ENCODE results near the gene MUC4. TPM values are rescaled to one million over a fixed set of nuclear protein-coding genes. Genes with fewer than 3 reads are reported as not detected.

MUC4 gene
- total RNA-seq, 1 experiment from 2014 or later, result 0.03 TPM

DNA sequence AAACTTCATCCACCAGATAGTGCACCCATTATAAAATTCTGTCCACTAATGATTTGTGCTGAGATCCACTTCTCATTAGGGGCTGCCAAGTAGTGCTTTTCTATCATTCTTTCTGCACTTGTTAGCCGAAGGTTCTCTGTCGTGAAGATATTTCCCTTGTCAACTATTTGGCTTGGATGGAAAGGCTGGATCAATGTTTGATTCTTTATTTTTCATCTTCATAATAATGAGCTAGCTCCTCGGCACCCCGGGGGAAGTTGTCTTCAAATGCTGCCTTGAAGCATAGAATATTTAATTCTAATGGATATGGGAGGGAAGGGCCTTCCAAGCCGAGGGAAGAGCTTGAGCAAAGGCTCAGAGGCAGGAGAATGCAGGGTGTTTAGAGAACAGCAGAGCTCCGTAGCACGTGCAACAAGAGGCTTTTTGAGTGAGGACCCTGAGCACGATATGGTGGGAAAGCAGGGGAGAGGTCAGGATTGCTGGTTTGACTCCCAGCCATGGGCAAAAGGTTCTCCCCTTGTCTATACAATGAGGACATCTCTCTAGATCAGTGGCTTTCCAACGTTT lies 107.2 kb downstream of the MUC4 start:
- intact Hi-C loops (cut with micrococcal nuclease; ENCODE audit: unreplicated experiment) (no loop called here), in situ Hi-C loops (cut with HindIII; ENCODE audit: low pct_unique_long_range_greater_than_20kb, low sequenced_read_pairs) (no loop called here)
- no peak for ATAC-seq
- TF ChIP-seq TCF7L2 (IDR thresholded peaks at IDR 0.05; ENCODE audit: low read depth, low read length) (no peak), SIN3A (IDR thresholded peaks at IDR 0.05; ENCODE audit: borderline replicate concordance, insufficient read depth, low read depth, low read length) (no peak)
- Histone ChIP-seq H3K4me3 (ENCODE audit: low read depth in 2 of 2, low read length in 2 of 2) (no peak overlapping the region), H3K27ac (ENCODE audit: low read length) (no peak overlapping the region), H3K4me1 (ENCODE audit: control insufficient read depth, insufficient read depth, low read length) (no peaks in the 10 kb centered on the region), H3K27me3 (ENCODE audit: control insufficient read depth, insufficient read depth, low read length) (no peaks in the 10 kb centered on the region), H3K36me3 (ENCODE audit: control insufficient read depth, insufficient read depth, low read length) (no peaks in the 10 kb centered on the region), H3K9me3 (ENCODE audit: control insufficient read depth, insufficient read depth, low read depth, low read length) (no peaks in the 10 kb centered on the region)
- BruUV-seq (replicated peaks), result no TSS peak
- DNase-seq (ENCODE audit: low read depth, low spot score), result no peak
- POLR2A ChIA-PET, result no interaction called here
- CTCF ChIA-PET, result interaction anchor here (0.6 kb wide), 1 partner anchor 86 kb away, joined by 3 read pairs; no protein-coding TSS in a partner anchor

- Histone ChIP-seq H3K4me3 (ENCODE audit: low read depth in 2 of 2, low read length in 2 of 2) (no peak overlapping the region), H3K36me3 (ENCODE audit: control insufficient read depth, insufficient read depth, low read length) (no peaks in the 10 kb centered on the region), H3K27ac (ENCODE audit: low read length) (no peak overlapping the region), H3K9me3 (ENCODE audit: control insufficient read depth, insufficient read depth, low read depth, low read length) (no peaks in the 10 kb centered on the region), H3K4me1 (ENCODE audit: control insufficient read depth, insufficient read depth, low read length) (no peaks in the 10 kb centered on the region), H3K27me3 (ENCODE audit: control insufficient read depth, insufficient read depth, low read length) (no peaks in the 10 kb centered on the region)
- intact Hi-C loops (cut with micrococcal nuclease; ENCODE audit: unreplicated experiment), result no loop called here
- BruUV-seq (replicated peaks), result no TSS peak
- no peak for DNase-seq (ENCODE audit: low read depth, low spot score)
- POLR2A ChIA-PET, result no interaction called here
- in situ Hi-C loops (cut with HindIII; ENCODE audit: low pct_unique_long_range_greater_than_20kb, low sequenced_read_pairs), result no loop called here
- TF ChIP-seq SIN3A (IDR thresholded peaks at IDR 0.05; ENCODE audit: borderline replicate concordance, insufficient read depth, low read depth, low read length) (no peak), TCF7L2 (IDR thresholded peaks at IDR 0.05; ENCODE audit: low read depth, low read length) (no peak), POLR2AphosphoS5 (IDR thresholded peaks at IDR 0.05; ENCODE audit: low read depth, low read length) (no peak), REST (IDR thresholded peaks at IDR 0.05; ENCODE audit: insufficient read depth in 1 of 2, low read depth in 2 of 2, low read length in 1 of 2) (no peak)
- TF ChIP-seq, protein P1, sequence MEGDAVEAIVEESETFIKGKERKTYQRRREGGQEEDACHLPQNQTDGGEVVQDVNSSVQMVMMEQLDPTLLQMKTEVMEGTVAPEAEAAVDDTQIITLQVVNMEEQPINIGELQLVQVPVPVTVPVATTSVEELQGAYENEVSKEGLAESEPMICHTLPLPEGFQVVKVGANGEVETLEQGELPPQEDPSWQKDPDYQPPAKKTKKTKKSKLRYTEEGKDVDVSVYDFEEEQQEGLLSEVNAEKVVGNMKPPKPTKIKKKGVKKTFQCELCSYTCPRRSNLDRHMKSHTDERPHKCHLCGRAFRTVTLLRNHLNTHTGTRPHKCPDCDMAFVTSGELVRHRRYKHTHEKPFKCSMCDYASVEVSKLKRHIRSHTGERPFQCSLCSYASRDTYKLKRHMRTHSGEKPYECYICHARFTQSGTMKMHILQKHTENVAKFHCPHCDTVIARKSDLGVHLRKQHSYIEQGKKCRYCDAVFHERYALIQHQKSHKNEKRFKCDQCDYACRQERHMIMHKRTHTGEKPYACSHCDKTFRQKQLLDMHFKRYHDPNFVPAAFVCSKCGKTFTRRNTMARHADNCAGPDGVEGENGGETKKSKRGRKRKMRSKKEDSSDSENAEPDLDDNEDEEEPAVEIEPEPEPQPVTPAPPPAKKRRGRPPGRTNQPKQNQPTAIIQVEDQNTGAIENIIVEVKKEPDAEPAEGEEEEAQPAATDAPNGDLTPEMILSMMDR (IDR thresholded peaks at IDR 0.05), result no peak
- CTCF ChIA-PET, result interaction anchor here (0.6 kb wide), 1 partner anchor 87 kb away, joined by 3 read pairs; no protein-coding TSS in a partner anchor
- ATAC-seq, result no peak
Measured at GRCh38 chr3:195703776-195704175, 108.0 kb downstream of the MUC4 start.
